8988T (cell line): ENCODE data around the gene MKNK1.
"Not testable (repeated sequence)": the region's sequence is repeated elsewhere in the genome, so short reads cannot be mapped to it uniquely, and the experiment has no call there.

Source experiments
- DNase-seq: peaks from one replicate; pipeline ENCODE4 v3.0.0; 2011

MKNK1 gene

GRCh38 chr1:46603858-46604549, at the start of gene MKNK1:
Gene MKNK1 (minus strand): TSS chr1:46604268. CDS start chr1:46583327, 20,941 bp downstream.
- DNase-seq = peak; percentile 97

DNA sequence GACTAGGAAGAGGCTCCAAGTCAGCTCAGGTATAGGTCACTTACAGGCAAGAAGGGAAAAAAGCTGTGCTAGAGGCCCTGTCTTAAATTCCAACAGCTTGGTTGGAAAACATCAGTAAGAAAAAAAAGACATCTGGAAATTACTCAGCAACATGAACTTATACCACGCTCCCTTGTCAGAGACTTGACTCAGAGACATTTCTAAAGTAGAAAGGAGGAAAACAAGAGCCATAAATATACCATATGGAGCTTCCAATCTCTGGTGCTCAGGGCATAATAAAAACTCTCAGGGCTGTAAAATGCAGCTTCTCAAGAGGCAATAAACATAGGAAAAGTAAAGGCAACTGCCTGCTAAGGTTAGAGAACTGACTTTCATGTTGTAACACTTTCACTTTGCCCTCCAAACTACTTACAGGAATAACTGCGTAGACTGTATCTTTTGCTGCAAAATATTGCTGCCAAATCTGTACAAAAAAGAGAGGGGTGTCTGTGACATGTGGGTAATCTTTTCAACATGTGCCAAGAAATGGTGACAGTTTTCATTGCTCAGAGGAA, 49.4 kb upstream of the MKNK1 start:
- DNase-seq = no peak

DNA sequence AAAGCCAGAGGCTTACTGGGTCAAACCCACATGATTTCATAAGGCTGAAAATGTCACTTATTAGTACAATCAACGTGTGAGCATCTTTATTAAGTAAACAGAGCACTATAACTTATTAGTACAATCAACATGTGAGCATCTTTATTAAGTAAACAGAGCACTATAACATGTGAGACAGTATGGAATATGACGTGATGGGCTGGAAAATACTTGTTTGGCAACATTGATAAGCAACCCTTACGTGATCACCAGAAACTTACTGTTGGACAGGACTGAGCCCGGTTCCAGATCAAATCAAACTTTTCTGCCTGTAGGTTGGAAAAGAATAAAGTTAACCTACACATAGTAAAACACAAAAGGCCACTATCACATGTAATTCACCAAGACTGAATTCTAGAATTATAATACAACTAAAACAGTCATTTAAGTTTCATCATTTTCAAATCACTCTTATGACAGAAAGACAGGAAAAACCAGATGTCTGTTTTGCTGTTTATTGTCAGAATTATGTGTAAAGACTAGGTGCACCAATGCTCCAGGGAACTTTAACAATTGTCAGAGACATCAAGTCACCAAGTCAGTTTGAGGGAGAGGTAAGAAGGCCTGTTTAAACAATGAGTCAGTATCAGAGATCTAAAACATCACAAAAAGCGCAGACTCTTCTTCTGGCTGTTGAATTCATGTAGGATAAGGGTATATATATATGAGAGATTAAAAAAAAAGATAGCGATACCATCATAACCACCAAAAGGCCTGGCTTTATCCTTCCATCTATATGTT, 48.4 kb upstream of the MKNK1 start:
- no peak for DNase-seq

- not testable (repeated sequence) for DNase-seq
Measured at GRCh38 chr1:46651152-46651551, 47.1 kb upstream of the MKNK1 start.

DNA sequence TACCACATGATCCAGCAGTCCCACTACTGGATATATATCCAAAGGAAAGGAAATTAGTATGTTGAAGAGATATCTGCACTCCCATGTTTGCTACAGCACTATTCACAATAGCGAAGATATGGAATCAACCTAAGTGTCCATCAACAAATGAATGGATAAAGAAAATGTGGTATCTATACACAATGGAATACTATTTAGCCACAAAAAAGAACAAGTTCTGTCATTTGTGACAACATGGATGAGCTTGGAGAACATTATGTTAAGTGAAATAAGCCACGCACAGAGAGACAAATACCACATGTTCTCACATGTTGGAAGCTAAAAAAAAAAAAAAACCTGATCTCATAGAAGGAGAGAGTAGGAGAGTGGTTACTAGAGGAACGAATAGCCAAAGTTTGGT, 46.4 kb upstream of the MKNK1 start:
- no peak for DNase-seq

DNA sequence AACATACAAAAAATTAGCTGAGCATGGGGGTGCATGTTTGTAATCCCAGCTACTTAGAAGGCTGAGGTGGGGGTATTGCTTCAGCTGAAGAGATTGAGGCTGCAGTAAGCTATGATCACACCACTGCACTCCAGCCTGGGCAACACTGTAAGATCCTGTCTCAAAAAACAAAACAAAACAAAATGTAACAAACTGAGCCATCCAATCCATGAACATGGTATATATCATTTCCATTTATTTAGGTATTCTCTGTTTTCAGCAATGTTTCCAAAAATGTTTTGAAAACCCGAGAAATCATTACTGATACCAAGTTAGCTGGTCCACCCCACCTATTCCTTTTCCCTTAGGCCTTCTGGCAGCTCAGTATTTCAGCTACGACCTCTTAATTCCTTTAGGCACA, 45.7 kb upstream of the MKNK1 start:
- DNase-seq = no peak

GRCh38 chr1:46647611-46648010, 43.5 kb upstream of the MKNK1 start:
- DNase-seq = no peak

DNA sequence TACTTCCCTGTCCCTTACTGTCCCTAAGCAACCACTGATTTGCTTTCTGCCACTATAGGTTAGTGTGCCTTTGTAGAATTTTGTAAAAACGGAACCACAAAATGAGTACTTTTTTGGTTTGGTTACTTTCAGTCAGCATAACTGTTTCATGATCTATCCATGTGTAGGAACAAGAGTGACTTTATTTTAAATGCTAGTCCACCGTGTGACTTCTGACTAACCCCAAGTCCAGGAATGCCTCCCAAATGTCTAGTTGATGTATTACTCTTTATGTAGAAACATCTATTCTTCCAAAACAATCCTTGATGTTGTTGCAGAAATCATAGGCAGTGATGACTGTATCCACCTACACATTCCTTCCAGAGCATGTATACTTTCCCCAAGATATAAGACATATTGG, 42.8 kb upstream of the MKNK1 start:
- no peak for DNase-seq

DNA sequence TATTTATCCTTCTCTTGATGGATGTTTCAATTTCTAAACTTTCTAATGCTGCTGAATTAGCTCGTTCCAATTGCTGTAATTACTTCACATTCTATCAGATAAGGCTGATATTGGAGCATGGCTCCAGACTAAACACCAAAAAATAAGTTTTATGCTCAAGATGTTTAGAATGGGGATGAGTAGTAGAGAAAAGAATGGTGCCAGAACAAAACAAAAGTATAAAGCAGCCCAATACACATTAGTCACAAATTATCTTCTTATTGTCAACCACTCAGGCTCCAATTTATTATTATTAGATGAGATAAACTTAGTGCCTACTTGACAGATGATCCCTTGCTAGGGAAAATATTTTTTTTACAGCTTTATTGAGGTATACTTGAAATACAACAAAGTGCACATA, 42.3 kb upstream of the MKNK1 start:
- no peak for DNase-seq

- no peak for DNase-seq
Measured at GRCh38 chr1:46645815-46646214, 41.7 kb upstream of the MKNK1 start.

DNA sequence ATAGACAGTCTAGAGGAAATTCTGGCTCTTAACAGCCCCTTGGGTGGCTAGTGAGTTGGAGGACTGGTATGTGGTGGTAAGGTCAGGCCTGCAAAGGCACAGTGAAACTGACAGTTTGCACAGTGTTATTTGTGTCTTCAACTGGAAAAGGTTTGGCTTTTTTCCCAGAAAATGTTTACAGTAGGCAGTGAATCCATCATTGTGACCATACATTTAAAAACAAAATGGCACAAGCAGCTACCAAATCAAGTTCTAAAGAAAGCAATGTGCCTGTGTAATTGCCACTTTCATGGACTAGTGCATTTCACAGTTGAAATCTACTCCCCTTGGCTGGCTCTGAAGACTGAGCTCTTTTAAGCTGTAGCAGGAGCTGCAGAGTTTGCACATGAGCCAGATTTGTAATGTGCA, 39.3 kb upstream of the MKNK1 start:
- DNase-seq = no peak

GRCh38 chr1:46642115-46642680, 38.1 kb upstream of the MKNK1 start:
- no peak for DNase-seq

- no peak for DNase-seq
Measured at GRCh38 chr1:46639547-46639946, 35.5 kb upstream of the MKNK1 start.

GRCh38 chr1:46638921-46639320, 34.9 kb upstream of the MKNK1 start:
- DNase-seq = no peak

DNA sequence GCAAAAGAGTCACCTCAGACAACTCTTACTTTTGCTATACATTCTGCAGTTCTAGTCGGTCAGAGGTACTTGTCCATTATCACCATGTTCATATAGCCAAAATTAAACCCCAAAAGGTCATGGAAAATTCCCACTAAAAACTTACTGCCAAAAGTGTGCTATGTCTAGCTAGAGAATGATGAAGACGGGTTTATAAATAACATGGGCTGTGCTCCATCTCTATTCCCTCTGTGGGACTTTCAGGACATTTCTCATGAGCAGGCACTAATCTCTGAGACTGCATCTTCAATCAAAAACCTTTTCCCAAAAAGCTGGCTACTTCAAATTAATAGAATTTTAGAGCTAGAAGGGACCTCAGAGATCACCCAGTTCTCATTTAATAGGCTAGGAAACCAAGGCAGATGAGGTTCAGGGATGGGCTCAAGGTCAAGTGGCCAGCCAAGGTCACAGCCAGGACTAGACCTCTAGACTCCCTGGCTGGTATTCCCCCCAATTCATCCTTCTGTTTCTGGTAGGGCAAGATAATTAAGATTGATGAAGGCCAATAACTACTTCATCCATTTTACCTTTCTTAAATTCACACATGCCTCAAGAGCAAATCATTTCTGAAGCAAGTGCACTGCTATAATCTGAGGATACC, 33.5 kb upstream of the MKNK1 start:
- DNase-seq = no peak

GRCh38 chr1:46635205-46635604, 31.1 kb upstream of the MKNK1 start:
- no peak for DNase-seq

- no peak for DNase-seq
Measured at GRCh38 chr1:46630719-46631118, 26.7 kb upstream of the MKNK1 start.

DNA sequence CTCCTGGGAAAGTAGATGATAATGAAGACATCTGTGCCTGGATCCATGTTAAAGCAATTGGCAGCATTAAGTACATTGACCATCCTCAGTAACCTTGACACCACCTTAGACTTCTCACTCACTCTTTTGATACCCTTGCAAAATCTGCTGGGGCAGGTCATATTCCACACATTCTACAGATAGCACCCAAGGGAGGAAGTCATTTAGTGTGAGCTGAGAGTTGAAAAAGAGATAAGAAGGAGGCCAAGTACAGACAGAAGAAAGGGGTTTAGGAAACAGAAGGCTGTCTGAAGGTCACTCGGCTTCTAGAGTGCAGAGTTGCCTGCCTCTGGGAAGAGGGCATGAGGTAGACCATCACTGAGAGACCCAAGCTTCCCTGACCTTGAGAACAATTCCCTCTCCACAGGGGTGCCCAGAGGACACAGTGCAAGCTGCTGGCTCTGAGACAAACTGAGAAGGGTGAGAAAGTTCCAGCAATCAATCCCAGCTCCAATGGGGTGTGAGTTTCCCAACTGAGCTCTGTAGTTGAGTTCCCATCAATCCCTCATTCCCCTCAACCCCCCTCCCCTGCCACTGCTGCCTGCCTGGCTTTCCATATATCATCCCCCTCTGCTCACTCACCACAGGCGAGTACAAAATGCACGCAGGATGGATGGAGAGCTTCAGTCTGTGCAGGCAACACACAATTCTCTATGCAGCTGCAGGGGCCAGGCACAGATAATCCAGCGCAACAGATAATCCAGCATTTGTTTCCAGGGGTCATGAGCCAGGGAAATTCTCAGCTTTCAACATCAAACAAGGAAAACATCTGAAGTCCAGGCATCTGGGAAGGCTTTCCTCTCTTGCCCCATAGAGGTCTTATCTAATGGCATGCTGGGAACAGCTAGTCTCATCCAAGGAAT, 19.9 kb upstream of the MKNK1 start:
- no peak for DNase-seq

DNA sequence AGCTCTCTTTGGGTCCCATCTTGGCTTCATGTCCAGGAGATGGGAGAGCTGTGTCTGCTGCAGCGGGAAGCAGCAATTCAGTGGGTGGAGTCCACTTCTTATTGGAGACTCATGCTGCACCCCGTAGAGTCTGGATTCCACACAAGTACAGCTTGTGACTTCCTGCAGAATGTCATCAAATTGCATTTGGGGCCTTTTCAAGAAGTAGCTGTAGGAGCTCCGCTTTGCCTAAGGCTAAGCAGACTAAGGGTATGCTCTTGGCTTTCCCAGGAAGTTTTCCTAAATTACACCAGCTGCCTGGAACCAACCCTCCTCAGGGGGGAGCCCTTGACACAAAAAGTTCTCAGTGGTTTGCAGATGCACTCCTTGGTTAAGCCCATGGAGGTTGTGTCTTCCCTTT, 18.3 kb upstream of the MKNK1 start:
- DNase-seq = no peak

DNA sequence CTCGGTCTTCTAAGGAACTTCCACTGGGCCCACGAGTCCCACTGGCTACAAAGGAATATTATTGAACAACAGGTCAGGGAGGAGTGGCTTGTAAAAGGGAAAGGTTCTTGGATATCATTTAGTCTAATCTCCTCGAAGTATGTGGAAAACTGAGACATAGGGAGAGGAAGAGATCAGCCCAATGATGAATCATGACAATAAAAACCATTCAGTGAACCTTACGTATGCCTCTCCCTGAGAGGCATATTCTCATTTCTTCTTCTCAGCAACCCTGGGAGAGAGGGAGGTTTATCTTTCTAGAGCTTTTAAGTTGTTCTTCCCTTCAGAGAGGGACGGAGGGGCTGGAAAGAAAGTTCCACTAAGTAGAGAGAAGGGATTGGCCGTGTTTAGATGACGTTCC, 17.9 kb upstream of the MKNK1 start:
- no peak for DNase-seq

- no peak for DNase-seq
Measured at GRCh38 chr1:46619656-46620258, 15.7 kb upstream of the MKNK1 start.
